22Rv1 (cell line): ENCODE data around the gene ARPC1A.

ENCODE experiments used
- H3K27ac ChIP-seq: fragments of 450-650 bp; 2 replicates; pipeline ENCODE4 v1.5.1; 2017
- ZFX ChIP-seq: fragments of 450-650 bp; IDR thresholded peaks from 2 replicates; pipeline ENCODE4 v1.6.1; 2017; ENCODE audit warnings: antibody characterized with exemption, borderline replicate concordance
- TF ChIP-seq, protein P1 (sequence below): fragments of 450-650 bp; IDR thresholded peaks from 2 replicates; pipeline ENCODE4 v1.5.1; 2017; ENCODE audit warnings: mild to moderate bottlenecking

ARPC1A gene

DNA sequence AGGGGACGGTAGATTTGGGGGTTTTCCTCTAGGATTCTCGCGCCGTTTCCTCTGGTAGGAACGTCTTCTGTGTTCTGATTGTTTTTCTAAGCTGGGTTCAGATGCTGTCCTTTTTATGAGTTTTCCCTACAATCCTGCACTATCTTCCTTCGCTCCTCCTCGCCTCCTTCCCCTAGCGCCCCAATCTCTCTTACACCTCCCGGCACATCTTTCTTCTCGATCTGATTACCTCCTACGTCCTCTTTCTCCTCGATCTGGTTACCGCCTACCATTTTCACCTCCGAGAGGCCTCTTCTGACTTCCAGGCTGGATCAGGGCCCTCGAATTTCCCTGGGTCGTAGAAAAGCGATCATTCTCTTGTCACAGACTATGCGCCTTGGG, 83.5 kb downstream of the ARPC1A start:
- H3K27ac ChIP-seq = peak overlapping the region; percentile 96
- TF ChIP-seq, protein P1, sequence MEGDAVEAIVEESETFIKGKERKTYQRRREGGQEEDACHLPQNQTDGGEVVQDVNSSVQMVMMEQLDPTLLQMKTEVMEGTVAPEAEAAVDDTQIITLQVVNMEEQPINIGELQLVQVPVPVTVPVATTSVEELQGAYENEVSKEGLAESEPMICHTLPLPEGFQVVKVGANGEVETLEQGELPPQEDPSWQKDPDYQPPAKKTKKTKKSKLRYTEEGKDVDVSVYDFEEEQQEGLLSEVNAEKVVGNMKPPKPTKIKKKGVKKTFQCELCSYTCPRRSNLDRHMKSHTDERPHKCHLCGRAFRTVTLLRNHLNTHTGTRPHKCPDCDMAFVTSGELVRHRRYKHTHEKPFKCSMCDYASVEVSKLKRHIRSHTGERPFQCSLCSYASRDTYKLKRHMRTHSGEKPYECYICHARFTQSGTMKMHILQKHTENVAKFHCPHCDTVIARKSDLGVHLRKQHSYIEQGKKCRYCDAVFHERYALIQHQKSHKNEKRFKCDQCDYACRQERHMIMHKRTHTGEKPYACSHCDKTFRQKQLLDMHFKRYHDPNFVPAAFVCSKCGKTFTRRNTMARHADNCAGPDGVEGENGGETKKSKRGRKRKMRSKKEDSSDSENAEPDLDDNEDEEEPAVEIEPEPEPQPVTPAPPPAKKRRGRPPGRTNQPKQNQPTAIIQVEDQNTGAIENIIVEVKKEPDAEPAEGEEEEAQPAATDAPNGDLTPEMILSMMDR = no peak
- TF ChIP-seq ZFX = no peak

DNA sequence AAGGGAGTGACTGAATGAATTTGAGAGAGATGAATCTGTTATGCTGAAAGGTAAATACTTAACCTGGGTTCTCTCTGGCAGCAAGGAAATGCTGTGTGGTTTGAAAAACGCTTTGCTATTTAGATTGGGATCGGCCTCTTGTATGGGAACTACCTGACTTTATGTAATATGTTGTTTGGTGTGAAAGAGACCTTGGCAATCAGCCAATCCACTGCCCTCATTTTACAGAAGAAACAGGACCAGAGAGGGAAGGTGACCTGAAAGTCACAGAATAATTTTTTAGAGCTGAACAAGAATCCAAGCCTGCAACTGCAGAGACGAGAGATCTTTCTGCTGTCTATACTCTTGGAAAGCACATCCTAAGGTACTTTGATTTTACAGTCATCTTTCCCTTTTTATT, 84.1 kb downstream of the ARPC1A start:
- H3K27ac ChIP-seq = peak overlapping the region; percentile 96
- no peak for TF ChIP-seq ZFX
- TF ChIP-seq, protein P1 = no peak

DNA sequence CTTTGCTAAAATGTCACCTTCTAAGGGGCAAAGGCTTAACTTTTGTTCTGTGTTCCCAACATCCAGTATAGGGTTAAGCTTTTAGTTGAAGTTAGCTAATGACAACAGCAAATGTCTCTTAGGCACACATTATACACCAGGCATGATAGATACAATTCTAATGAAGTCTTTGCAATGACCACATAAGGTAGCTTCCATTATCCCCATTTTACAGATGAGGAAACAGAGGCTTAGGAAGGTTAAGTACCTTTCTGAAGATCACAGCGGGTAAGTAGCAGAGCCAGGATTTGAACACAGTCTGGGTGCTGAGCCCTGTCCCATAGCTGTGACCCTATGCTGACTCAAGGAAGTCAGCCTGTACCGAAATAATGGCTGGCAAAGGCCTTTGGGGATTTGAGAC, 84.9 kb downstream of the ARPC1A start:
- peak overlapping the region; percentile 96; the same call in 1 of the 2 replicates for H3K27ac ChIP-seq
- TF ChIP-seq, protein P1 = no peak
- no peak for TF ChIP-seq ZFX

DNA sequence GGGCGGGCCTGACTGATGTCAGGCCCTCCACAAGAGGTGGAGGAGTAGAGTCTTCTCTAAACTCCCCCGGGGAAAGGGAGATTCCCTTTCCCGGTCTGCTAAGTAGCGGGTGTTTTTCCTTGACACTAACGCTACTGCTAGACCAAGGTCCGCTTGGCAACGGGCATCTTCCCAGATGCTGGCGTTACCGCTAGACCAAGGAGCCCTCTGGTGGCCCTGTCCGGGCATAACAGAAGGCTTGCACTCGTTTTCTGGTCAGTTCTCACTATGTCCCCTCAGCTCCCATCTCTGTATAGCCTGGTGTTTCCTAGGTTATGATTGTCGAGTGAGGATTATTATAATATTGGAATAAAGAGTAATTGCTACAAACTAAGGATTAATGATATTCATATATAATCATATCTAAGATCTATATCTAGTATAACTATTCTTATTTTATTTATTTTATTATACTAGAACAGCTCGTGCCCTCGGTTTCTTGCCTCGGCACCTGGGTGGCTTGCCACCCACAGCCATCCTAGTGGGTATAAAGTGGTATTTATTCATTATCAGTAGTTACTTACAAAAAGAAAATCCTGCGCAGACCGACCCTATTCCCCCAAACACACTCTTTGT, 89.9 kb downstream of the ARPC1A start:
- TF ChIP-seq, protein P1 = peak; percentile 92
- H3K27ac ChIP-seq = peak overlapping the region; percentile 53
